Glutamatergic neuron (in vitro differentiated cells): ENCODE results near the gene LATS2. TPM values are rescaled to one million over a fixed set of nuclear protein-coding genes. Genes with fewer than 3 reads are reported as not detected.

Experiments used
- DNase-seq: peaks from one replicate; pipeline ENCODE4 v3.0.0; 2022
- H3K27ac Mint-ChIP-seq: one replicate; pipeline ENCODE4 v1.8.0; 2020; ENCODE audit warnings: mild to moderate bottlenecking, mixed read lengths, inconsistent platforms; ENCODE audit not compliant: unreplicated experiment
- H3K27me3 Mint-ChIP-seq: one replicate; pipeline ENCODE4 v1.8.0; 2020; ENCODE audit warnings: mild to moderate bottlenecking, moderate library complexity, mixed read lengths, inconsistent platforms; ENCODE audit not compliant: unreplicated experiment
- H3K36me3 Mint-ChIP-seq: one replicate; pipeline ENCODE4 v1.8.0; 2020; ENCODE audit warnings: mild to moderate bottlenecking, mixed read lengths, inconsistent platforms; ENCODE audit not compliant: unreplicated experiment
- H3K4me1 Mint-ChIP-seq: one replicate; pipeline ENCODE4 v1.8.0; 2020; ENCODE audit warnings: mild to moderate bottlenecking, low read depth, mixed read lengths, inconsistent platforms; ENCODE audit not compliant: unreplicated experiment
- H3K4me3 Mint-ChIP-seq: one replicate; pipeline ENCODE4 v1.8.0; 2020; ENCODE audit warnings: mild to moderate bottlenecking, mixed read lengths, inconsistent platforms; ENCODE audit not compliant: unreplicated experiment
- H3K9me3 Mint-ChIP-seq: one replicate; pipeline ENCODE4 v1.8.0; 2020; ENCODE audit warnings: mild to moderate bottlenecking, moderate library complexity, mixed read lengths, inconsistent platforms; ENCODE audit not compliant: unreplicated experiment
- CTCF ChIP-seq: fragments of 200-600 bp; sonication (generic); IDR thresholded peaks from one replicate; pipeline ENCODE4 v1.5.0; 2021; ENCODE audit not compliant: partially characterized antibody, unreplicated experiment
- long read RNA-seq: library from polyadenylated mRNA; unstranded; transcript quantifications from one replicate; pipeline ENCODE4 v2.0.0, GENCODE V29; 2020; ENCODE audit not compliant: unreplicated experiment
- total RNA-seq: library from RNA; stranded (reverse); fragmentation: NEBNext Ultra II Directional; extraction: Animal tissue kit (Norgen Biotek cat#: 25700); gene quantifications from one replicate; pipeline ENCODE4 v1.2.1, GENCODE V29; 2021; ENCODE audit not compliant: unreplicated experiment

LATS2 gene
- 2.2 TPM for total RNA-seq
- long read RNA-seq, full-length matches to known transcripts = 1 of 1 reads
- long read RNA-seq, partial matches to known transcripts = 0 of 1 reads
- long read RNA-seq, other reads (novel, unspliced or antisense) = 0 of 1 reads

DNA sequence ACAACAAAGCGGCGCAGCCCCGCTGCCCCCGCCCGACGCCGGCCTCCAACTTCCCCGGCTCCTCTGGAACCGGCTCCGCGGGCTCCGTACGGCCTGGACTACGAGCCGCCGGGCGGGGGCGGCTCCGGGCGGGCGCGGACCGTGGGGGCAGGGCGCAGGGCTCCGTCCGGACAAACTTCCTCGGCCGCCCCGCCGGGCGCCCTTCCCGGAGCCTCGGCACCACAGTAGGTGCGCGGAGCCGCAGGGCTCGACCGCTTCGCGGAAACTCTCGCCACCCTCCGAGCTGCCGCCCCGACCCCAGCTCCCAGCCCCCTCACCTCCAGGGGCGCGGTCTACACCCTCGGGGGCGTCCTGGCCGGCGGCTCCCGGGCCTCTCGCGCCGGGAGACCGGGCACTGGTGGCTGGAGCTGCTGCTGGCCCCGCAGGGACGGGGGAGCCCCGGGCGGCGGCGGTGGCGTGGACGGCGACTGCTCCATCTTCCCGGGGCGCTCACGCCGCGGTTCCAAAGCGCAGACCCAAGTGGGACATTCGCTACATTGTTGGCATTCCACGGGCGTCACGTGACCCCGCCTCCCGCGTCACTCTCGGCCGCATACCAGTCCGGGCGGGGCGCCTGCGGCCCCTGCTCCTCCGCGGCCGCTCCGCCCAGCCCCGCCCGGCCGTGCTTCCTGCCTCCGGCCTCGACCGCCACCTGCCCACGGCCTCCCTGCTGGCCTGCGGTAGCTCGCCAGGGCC is at the start of gene LATS2:
LATS2 (minus strand) TSS at position 558 of the 735 bp plus-strand sequence. CDS start 15,560 bp downstream, outside the sequence.
- H3K27ac Mint-ChIP-seq = no peak within 1 kb of the TSS

GRCh38 chr13:21109168-21109567 is 47.8 kb upstream of the LATS2 start:
- Mint-ChIP-seq H3K4me1 (no peaks in the 10 kb centered on the region), H3K9me3 (peaks cover 4% of the 10 kb centered on the region), H3K36me3 (no peaks in the 10 kb centered on the region), H3K27me3 (no peaks in the 10 kb centered on the region), H3K27ac (no peak overlapping the region), H3K4me3 (no peak overlapping the region)
- no peak for TF ChIP-seq CTCF
- no peak for DNase-seq

More for the DNA sequence above, at the start of gene LATS2:
- H3K27me3 Mint-ChIP-seq = peaks cover 6% of the 10 kb centered on the region
- peaks cover 4% of the 10 kb centered on the region for H3K9me3 Mint-ChIP-seq
- no peaks in the 10 kb centered on the region for H3K36me3 Mint-ChIP-seq
- DNase-seq = peak; percentile 82
- no peak for TF ChIP-seq CTCF
- H3K4me3 Mint-ChIP-seq = peak within 1 kb of the TSS; percentile 85
- no peaks in the 10 kb centered on the region for H3K4me1 Mint-ChIP-seq

DNA sequence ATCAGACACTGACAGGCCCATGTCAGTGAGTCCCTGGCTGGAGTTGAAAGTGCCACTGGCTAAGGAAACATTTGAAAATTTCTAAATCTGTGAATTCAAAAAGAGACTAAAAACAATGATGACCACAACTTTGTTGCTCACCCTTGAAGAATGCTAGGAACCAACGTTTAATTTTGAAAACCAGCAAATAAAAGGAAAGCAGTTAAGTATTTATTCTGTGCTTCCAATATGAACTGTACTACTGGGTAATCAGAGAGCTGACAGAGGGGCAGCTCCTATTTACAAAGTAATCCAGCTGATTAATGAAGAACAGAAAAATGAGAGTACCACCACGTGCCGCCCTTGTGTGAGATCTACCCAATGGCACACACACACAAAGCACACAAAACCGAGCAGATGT is 44.7 kb upstream of the LATS2 start:
- Mint-ChIP-seq H3K4me1 (no peaks in the 10 kb centered on the region), H3K36me3 (peaks cover 6% of the 10 kb centered on the region), H3K27ac (no peak overlapping the region), H3K4me3 (no peak overlapping the region), H3K27me3 (peaks cover 4% of the 10 kb centered on the region), H3K9me3 (peaks cover 3% of the 10 kb centered on the region)
- no peak for DNase-seq
- no peak for TF ChIP-seq CTCF

DNA sequence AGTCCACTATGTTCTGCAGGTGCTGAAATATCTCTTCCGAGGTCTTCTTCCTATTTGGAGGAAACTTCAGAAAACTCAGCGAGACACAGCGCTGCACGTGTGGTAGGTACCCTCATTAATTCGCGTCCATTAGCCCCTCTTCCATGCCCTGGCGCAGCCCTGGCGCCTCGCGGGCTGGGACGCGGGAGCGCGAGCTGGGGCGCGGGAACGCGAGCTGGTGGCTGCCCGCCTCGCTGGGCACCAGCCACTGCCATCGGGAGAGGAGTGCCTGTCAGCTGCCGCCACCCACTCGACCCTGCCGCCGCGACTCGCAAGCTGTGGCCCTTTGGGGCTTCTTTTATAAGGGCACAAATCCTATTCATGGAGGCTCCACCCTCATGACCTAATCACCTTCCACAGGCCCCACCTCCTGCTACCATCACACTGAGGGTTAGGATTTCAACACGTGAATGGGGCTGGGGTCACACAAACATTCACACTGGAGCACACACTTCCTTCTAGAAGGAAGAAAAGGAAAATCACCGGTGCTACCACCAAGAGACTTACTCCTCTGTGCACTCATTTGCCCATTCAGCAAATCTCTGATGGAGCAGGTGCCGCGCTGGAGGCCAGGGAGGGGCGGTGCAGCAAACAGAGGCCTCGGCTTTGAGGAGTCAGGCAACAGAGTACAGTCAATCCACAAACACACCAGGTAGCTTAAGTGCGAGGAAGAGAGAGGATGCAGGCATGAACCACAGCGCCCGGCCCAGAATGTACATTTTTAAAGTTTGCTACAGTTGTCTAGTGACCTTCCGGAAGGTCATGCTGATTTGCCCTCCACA is 43.0 kb upstream of the LATS2 start:
- Mint-ChIP-seq H3K4me1 (no peaks in the 10 kb centered on the region), H3K27ac (no peak overlapping the region), H3K27me3 (peaks cover 4% of the 10 kb centered on the region), H3K4me3 (no peak overlapping the region), H3K9me3 (peaks cover 3% of the 10 kb centered on the region), H3K36me3 (peaks cover 6% of the 10 kb centered on the region)
- TF ChIP-seq CTCF = no peak
- no peak for DNase-seq
